Lower leg skin (tissue), 4 donors: ENCODE measurements around the gene OCA2. TPM values are rescaled to one million over a fixed set of nuclear protein-coding genes. Genes with fewer than 3 reads are reported as not detected.

Source experiments
- DNase-seq, 2 donors: peaks; one replicate each; pipeline ENCODE4 v3.0.0-alpha.2; 2019; ENCODE audit warnings: low spot score in 2 of 2
- H3K4me3 ChIP-seq: fragments of 200-600 bp; sonication (generic); 2 replicates; pipeline ENCODE4 v1.5.1; 2017; ENCODE audit warnings: mild to moderate bottlenecking, low read depth; ENCODE audit not compliant: poor library complexity, severe bottlenecking
- POLR2A ChIP-seq, 2 donors: fragments of 450-650 bp; IDR thresholded peaks; one replicate each; pipeline ENCODE4 v1.6.1; 2016 to 2017; ENCODE audit warnings: antibody characterized with exemption in 2 of 2, mild to moderate bottlenecking in 1 of 2, moderate library complexity in 1 of 2
- WGBS, 2 donors: methylation state at CpG; one replicate each; pipeline ENCODE4 v1.1.5; 2018; 5-methylcytosine and 5-hydroxymethylcytosine counted together
- intact Hi-C: fragments of 100-400 bp; cut with DNase I; formaldehyde crosslinking; loops from one replicate; pipeline ENCODE4 v1.15.0; 2023; ENCODE audit warnings: low total_unique reads
- total RNA-seq, 4 donors: library from RNA; depleted of rRNA; stranded (reverse); fragments of >200 nt; gene quantifications; one replicate each; pipeline ENCODE4 v1.1.0, GENCODE V29; 2016
- TF ChIP-seq, protein P1 (sequence below), 3 donors: fragments of 450-650 bp; IDR thresholded peaks; one replicate each; pipeline ENCODE4 v1.5.1; 2016; ENCODE audit warnings: antibody characterized with exemption in 3 of 3, mild to moderate bottlenecking in 3 of 3, moderate library complexity in 2 of 3

Gene OCA2
- total RNA-seq, 4 donors from 2014 or later: 12.0 to 15.8 (median 13.9) TPM

DNA sequence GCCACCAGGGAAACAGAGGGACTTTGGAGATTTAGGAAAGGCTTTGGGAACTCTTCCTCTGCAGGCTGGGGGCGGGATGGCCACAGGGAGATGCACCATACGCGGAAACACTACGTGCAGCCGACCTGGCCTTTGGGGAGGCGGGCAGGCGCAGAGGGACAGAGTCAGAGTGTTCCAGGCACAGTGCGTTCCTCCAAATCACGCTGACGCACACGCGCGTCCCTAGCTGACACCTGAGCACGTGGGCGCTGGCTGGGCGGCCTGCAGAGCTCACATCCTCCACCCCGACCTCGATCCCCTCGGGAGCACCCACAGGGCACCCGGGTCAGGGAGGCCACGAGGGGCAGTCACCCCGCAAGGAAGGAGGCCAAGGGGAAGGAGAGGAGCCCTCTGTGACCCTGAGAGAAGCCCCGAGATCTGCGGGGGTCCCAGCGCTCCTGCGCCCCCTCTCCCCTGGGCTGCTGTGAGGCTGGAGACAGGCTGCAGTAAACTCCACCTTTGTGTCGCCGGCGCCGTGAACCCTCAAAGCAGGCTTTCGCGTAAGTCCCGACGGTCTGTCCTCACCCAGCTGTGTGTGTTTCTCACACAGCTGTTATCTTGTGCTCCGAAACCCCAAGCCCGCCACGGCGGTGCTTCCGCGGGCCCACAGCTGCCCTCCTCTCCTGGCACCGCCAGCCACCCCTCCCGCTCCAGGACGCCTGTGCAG is 196.3 kb downstream of the OCA2 start:
- no peak for DNase-seq
- no peak overlapping the region for H3K4me3 ChIP-seq
- WGBS, 2 donors: 90 to 91% methylated on average over 37 to 41 of the region's 43 CpGs
- TF ChIP-seq POLR2A (IDR thresholded peaks at IDR 0.05): no peak
- TF ChIP-seq, protein P1, sequence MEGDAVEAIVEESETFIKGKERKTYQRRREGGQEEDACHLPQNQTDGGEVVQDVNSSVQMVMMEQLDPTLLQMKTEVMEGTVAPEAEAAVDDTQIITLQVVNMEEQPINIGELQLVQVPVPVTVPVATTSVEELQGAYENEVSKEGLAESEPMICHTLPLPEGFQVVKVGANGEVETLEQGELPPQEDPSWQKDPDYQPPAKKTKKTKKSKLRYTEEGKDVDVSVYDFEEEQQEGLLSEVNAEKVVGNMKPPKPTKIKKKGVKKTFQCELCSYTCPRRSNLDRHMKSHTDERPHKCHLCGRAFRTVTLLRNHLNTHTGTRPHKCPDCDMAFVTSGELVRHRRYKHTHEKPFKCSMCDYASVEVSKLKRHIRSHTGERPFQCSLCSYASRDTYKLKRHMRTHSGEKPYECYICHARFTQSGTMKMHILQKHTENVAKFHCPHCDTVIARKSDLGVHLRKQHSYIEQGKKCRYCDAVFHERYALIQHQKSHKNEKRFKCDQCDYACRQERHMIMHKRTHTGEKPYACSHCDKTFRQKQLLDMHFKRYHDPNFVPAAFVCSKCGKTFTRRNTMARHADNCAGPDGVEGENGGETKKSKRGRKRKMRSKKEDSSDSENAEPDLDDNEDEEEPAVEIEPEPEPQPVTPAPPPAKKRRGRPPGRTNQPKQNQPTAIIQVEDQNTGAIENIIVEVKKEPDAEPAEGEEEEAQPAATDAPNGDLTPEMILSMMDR (IDR thresholded peaks at IDR 0.05): no peak
- intact Hi-C loops: no loop called here

DNA sequence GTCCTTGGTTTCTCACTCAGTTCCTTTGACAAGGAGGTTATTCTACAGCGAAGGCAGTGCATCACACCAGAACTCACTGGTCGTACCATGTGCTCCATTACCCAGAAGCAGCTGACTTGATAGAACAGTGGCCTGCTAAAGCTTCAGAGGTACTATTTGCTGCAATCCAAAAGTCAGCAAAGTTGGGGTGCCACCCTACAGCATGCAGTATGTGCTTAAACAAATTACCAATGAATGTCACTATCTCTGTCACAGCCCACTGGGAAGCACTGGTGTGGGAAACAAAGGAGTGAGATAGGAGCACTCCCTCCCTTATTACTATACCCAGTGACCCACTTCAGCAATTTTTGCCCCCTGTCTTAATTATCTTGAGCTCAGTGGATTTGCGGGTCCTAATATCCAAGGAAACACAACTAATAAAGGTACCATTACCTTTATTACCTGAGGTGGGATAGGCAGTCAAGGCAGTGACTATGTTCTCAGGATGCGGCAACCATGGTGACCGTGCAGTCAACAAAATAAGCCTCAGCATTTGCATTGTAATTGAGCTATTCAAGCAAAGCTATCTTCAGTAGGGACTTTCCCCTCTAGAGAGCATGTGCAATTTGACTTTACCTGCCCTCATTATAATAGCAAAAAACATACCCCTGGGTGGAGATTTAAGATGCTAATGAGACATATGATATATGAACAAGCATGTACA is 199.4 kb downstream of the OCA2 start:
- no peak overlapping the region for H3K4me3 ChIP-seq
- TF ChIP-seq, protein P1 (IDR thresholded peaks at IDR 0.05): no peak
- DNase-seq: no peak
- WGBS, 2 donors: 84 to 86% methylated on average over 5 of the region's 5 CpGs
- intact Hi-C loops: no loop called here

DNA sequence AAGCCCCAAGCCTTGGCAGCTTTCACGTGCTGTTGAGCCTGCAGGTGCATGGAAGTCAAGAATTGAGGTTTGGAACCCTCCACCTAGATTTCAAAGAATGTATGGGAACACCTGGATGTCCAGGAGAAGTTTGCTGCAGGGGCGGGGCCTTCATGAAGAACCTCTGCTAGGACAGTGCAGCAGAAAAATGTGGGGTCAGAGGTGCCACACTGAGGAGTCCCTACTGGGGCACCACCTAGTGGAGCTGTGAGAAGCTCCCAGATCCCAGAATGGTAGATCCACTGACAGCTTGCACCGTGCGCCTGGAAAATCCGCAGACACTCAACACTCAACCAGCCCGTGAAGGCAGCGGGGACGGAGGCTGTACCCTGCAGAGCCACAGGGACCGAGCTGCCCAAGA is 201.6 kb downstream of the OCA2 start:
- intact Hi-C loops: no loop called here
- TF ChIP-seq, protein P1 (IDR thresholded peaks at IDR 0.05): no peak
- no peak for TF ChIP-seq POLR2A (IDR thresholded peaks at IDR 0.05)
- H3K4me3 ChIP-seq: no peak overlapping the region
- 93% methylated on average over 6 to 9 of the region's 9 CpGs for WGBS, 2 donors
- no peak for DNase-seq

DNA sequence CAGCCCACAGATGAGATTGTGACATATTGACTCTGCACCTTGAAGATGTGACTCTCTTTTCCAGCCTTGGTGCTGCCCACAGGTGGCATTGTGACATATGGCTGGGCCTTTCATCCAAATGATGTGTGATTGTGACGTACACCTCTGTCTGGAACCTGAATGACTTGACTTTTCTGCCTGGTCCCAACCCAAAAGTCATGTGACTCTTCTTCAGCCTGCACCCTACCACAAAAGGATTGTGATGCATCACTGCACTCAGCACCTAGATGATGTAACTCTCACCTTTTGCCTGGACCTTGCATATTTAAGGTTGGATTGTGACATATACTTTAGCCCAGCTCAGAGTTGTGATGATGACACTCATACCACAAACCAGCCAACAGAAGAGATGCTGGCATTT is 204.5 kb downstream of the OCA2 start:
- intact Hi-C loops: no loop called here
- no peak overlapping the region for H3K4me3 ChIP-seq
- TF ChIP-seq POLR2A (IDR thresholded peaks at IDR 0.05): no peak
- TF ChIP-seq, protein P1 (IDR thresholded peaks at IDR 0.05): no peak
- no peak for DNase-seq
- 72 to 83% methylated on average over 1 of the region's 1 CpG for WGBS, 2 donors

DNA sequence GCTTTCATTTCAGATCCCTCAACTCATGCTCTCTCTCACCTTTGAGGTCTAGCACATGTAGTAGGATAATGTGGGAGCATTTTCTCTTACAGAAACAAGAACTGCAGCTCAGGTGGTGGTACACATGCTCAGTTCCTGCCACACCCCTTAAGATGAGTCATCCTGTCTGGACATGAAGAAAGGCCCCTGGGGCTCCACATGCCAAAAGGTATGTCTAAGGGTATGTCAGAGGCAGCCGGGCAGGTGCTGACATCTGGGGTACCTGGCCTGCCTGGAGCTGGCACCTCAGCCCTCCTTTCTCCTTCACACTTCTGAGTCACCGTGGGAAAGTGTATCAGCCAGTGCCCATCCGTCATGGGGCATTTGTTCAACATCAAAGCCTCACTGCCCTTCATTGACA is 209.9 kb downstream of the OCA2 start:
- DNase-seq: no peak
- WGBS, 2 donors: 76 to 96% methylated on average over 3 of the region's 3 CpGs

More for the DNA sequence above, 209.9 kb downstream of the OCA2 start:
- no peak overlapping the region for H3K4me3 ChIP-seq
- TF ChIP-seq, protein P1 (IDR thresholded peaks at IDR 0.05): no peak
- TF ChIP-seq POLR2A (IDR thresholded peaks at IDR 0.05): no peak
- intact Hi-C loops: no loop called here
